Inflammatory macrophage treated with lipopolysaccharide for 1 hour (primary cell): ENCODE data around the gene GATB.

Source experiments
- DNase-seq, 2 donors: peaks; one replicate each; pipeline ENCODE4 v3.0.0-alpha.2; 2020 to 2022

The GATB gene

DNA sequence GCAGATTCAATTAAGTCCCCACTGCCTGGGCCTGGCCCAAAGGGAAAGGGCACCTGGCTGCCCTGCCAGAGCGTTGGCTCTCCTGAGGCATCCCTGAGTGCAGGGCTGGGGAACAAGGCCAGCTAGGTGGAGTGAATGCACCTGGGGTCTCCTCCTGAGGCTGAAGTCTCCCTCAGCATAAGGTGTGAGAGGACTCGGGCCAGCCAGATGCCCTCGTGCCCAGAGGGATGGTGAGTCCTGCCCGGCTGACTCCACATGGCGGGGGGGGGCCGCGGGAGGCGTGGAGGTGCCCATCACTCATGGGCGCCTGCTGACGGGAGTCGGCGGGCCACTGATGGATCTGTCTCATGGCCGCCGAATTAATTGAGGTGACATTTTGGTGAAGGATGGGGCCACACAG, 87.8 kb downstream of the GATB start:
- DNase-seq: no peak

DNA sequence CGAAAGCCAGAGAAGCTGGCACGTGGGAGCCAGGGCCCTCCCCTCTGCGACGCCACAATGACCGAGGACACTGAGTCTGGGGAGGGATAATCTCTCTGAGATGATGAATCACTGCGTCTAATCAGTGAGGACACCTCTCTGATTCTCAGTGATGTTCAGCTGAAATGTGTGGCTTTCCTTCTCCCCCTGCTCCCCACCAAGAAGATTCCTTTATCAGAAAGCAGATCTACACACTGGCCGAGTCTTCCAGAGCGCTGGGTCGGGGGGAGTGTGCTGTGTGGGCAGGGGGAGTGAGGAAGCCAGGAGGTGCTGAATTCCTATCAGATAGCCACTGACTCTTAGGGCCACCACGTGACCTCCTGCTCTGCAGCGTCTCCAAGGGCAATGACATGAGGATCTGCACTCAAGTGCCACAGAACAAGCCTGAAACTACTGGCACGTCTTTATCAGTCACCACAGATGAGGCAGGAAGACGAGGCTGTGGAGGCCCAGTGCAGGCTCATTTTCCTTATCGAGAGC, 89.2 kb downstream of the GATB start:
- no peak for DNase-seq

DNA sequence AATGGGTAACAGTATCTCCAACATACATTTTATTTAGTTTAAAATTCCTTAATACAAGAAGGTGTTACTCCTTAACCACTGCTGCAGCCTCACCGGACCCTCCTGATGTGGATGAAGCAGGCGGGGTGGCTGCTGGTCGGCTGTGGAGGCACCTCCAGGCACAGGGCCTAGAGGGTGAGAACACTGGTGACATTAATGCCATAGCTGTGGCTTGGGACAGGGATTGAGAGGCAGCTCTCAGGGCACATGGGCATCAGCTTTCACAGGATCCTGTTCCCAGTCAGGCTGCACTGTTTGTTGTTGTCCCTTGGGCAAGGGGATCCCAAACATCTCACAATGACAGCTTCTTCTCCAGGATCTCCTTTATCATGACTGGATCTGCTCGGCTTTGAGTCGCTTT, 90.0 kb downstream of the GATB start:
- DNase-seq: no peak

DNA sequence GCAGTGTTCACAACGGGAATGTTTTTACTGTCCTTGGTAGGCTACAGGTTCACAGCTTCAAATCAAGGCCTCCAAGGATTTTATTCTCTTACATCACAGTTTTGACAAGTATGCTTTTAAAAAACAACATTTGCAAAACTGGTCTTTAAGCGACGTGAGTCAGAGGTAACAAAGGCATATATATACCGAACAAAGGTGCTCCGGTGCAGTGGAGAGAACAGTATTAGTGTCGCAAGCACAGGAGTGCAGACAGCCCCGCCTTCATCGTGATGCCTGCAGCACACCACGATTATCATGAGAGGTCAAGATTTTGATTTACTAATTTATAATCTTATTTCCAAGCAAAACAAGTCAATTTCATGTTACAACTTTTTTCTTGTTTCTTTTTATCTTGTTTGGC, 90.8 kb downstream of the GATB start:
- DNase-seq: no peak

DNA sequence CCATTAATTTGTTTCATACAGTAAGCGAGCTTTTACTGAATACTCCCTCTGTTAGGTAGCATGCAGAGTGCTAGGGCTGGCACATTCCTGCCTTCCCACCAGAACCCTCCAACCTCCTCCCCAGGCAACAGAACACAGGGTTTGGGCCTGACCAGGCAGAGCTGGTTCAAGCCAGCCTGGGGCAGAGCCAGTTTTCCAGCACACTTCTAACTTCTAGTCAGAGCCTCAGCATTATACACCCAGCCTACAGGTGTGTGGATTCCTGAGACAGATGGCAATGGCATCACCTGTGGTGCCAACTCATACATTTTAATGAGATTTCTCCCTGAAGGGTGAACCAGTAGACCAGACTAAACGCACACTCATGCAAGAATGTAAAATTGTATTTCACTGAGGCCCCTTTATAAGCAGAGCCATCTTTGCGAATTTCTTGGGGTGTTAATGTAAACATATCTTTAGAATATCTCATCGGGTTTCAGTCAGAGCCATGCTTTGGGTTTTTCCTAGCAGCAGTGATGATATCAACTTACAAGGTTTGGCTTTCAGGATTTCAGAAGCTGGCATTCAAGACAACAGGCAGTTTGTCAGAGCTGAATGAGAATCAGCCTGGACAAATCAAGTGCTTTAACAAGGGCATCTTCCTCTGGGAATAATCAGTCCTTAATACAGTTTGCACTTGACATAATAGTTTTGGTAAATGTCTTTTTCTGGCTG, 92.0 kb downstream of the GATB start:
- DNase-seq: no peak

DNA sequence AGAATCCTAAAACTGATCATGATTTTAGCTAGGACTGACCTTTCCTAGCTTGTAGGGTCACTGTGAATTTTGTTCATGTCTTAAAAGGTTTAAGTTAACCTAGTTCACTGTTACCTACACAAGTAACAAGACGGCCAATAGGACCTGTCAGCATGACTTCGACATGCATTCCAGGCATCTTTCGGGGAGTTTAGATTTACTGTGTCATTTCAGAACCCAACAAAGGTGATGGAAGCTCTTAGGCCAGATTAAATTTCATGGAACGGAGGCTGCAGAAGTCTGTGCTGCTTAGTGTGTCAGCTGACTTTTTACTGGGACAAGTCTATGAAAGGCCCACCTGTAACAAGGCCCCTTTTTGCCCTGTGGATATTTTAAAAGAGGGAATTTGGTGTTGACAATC, 93.1 kb downstream of the GATB start:
- DNase-seq: no peak

DNA sequence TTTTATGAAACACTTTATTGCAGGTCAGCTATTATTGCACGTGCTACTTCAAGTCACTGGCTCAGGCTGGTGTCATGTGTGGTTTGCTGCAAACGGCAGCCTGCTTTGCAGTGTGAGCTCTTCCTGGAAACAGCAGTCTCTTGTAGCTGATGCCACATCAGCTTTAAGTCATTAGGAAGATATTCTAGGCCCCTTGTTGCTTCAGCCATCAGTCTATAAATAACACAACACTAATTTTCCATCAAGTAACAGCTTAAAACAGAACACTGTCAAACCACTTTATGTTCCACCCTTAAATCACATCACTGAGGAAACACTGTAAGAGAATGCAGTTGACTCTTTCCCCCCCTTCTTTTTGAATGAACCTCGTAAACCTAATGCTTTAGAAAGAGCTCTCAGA, 93.8 kb downstream of the GATB start:
- no peak for DNase-seq

DNA sequence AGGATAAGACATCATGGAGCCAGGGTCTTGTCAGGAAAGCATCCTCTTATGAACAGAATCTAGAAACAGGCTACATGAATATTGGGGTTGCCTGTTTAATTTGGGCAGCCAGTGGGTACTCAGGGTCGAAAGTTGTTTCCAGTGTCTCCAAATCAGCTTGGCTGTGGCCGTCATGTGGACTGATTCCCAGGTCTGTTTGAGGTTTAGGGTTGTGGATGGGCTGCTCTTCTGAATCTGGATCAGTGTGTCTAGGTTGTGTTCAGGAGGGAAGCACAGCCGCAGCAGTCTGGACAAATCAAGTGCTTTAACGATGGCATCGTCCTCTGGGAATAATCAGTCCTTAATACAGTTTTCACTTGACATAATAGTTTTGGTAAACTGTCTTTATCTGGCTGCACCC, 94.3 kb downstream of the GATB start:
- no peak for DNase-seq

DNA sequence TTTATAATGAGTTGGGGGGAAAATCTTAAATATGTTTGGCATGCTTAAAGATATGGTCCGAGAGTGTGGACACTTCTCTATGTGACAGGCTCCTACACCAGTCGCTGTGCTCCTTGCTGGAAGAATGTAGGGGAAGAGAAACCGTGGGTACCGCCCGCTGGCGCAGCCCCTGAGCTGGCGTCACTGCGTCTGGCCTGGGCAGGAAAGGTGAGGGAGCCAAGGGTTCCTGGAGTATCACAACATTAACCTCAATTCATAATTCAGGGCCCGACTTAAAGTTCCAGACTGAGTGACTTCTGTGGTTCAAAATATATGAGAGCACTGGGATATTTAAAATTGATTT, 95.1 kb downstream of the GATB start:
- DNase-seq: no peak

DNA sequence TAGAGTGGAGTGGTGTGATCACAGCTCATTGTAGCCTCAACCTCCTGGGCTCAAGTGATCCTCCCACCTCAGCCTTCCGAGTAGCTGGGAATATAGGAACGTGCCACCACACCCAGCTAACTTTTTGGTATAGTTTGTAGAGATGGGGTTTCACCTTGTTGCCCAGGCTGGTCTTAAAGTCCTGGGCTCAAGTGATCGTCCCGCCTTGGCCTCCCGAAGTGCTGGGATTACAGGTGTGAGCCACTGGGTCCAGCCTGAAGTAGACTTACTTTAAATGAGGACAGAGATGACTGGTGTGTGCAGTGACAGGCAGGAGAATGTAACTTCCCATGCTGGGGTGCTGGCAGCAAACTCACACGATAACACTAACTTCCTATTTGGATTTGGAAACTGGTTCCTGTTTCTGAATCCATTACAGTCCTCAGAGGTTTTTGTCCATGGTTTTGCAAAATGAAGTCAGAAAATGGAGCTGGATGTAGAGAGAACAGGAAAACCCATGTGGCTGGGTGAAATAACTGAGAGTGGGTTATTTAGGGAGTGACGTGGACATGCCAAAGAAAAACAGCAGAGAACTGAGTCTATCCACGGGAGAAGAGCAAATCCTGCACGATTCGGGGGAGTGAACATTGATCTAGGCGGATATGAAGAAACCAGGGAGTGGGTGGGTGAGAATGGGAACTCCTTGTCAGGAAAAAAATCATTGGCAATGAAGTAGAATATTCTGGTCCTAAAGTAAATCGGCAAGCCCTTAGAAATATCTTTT, 95.6 kb downstream of the GATB start:
- DNase-seq: peak; percentile 30 to 44

DNA sequence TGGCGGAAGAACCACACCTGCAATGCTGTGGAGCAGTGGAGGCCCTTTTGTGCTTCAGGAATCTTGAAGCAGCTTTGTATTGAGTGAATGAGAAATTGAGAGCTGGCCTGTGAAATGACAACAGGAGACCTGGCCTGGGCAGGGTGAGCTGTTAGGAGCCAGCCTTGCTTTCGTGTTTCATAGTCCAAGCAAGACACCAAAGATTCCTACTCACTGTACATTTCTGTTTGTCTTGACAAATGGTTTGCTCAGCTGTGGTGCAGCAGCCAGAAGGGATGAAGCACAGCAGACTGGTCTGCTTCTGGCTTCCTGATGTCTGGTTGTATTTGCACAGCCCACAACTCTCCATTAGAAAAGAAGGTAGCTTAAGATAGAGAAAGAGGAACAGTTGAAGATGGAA, 96.5 kb downstream of the GATB start:
- DNase-seq: no peak

DNA sequence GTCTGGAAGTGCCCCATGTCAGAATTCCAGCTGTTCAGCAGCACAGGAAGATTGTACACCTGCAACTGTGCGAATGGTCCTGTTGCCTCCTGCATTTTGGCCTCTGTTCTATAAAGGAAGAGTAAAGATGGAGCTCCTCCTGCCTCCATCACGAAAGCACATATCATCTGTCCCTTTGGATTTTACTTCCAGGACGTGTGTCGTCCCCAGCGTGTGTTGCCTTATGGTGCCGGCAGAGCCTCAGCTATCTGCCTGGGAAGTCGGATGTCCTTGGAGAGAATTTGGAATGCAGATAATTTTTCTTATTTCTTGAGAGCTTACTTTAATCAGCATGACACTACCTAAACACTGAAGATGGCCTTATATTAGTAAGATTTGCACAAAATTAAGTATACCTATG, 97.7 kb downstream of the GATB start:
- DNase-seq: no peak

DNA sequence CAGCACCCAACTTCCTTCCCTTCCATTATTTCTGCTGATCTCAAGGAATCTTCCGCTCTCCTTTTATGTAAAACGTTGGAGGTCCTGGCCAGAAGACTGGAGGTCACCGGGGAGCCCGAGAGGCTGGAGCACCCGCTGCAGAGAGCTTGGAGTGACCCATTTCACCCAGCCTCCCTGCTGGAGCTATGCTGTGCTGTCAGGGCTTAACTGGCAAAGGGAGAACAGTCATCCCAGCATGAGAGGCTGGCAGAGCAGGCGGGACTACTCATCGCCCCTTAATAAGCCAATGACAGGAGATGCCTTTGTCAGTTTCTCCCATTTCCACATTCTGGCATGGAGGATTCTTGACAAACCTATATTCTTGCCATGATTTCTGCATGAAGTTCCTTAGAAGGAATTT, 98.9 kb downstream of the GATB start:
- no peak for DNase-seq

DNA sequence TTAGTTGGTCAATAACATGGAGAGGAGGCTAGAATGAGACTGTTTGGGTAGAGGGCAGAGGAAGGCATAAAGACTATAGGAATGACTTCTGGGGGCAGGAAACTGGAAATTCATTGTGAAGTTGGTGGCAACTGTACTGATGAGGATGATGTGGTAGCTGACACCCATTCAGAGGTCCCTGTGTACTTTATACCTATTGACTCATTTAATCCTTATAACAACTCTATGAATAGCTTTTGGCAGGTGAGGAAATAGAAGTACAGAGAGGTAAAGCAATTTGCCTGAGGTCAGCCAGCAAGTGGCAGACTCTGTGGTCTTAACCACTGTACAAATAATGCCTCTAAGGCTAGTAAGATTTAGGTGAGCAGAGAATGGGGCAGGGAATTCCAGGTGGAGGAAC, 100.1 kb downstream of the GATB start:
- no peak for DNase-seq

DNA sequence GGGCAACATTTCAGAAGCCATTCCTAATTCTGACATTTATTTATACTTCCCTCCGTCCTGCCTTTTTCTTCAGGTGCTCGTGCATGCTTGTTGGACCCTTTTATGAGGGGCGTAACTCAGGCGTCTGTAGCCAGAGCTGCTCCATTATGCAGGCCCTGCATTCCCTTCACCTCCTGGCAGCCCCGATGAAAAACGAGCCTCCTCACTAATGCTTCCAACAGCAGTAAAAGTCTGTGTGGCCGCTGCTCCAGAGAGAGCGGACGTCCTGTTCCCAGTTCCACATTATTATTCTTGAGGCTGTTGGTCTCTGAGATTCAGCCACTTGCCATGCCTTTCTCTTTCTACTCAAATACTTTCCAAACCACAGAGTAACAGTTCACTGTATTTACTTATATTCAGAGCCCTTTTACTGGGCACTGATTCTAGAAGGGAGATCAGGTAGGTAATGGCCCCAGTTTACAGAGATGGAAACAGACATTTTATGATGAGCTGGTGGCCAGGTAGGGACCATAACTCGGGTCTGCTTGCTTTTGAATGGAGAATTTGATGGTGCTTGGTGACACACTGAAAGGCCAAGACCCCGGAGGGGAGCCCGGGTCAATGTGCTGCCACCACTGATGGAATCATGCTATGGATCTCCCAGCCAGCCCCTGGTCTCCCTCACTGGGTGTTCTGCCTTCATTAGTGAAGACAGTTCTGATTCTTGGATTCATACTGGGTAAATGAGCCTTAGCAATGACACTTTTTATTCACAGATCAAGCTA, 101.0 kb downstream of the GATB start:
- no peak for DNase-seq

DNA sequence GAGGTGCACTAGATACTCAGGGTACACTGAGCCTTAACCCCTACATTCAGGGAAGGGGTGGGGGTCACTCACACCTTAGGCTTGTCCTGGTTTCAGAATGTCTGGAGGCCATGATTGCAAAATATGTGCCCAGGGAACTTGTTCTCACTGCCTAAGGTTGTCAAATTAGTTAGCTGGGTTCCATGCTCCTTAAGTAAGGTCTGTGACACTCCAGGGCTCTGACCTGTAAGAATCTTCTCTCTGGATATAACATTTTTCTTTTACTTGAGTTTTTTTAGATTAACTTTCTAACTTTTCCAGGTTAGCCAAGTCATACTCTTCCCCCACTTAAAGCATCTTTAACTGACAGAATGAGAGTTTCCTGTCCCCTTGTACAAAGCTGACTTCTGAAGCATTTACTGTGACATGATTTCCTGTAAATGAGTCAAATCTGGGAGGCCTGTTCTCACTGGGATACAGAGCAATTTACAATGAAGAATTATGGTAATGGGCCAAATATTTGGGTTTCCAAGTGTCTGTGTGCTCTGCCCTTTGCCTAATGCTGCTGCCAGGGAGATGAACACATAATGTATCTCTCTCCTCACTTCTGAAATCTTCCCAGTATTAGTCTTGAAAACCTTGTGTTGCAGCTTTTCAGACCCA, 101.7 kb downstream of the GATB start:
- DNase-seq: no peak

DNA sequence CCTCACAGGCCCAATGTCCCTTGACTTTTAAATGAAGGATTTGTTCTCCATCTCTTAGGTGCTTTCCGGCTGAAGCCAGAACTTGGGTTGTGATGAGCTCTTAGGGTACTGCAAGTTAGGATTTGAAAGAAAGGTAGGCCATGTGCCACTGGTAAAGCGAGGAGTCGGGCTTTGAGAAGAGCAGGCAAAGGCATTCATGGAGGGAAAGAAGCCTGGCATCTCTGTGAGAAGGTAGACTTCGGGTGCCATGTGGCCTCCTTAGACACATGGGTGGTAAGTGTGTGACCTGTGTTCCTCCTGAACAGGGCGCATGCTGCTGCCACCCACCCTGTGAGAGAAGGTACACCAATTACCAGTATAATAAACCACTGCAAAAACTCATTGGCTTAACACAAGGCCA, 102.9 kb downstream of the GATB start:
- DNase-seq: no peak

DNA sequence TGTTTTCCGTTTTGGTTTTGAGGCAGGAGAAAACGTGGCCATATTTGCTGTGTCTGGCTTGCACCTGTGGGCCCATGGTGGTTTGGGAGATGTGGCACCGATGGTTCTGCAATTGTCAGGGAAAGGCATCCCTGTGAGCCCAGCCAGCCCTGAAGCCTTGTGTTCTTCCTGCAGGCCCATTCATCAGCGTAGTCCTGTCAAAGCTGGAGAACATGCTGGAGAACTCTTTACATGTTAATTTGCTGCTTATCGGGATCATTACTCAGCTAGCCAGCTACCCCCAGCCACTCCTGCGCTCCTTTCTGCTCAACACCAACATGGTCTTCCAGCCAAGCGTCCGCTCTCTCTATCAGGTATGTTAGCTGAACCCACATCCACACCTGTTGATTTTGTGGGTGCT, 104.7 kb downstream of the GATB start:
- no peak for DNase-seq

DNA sequence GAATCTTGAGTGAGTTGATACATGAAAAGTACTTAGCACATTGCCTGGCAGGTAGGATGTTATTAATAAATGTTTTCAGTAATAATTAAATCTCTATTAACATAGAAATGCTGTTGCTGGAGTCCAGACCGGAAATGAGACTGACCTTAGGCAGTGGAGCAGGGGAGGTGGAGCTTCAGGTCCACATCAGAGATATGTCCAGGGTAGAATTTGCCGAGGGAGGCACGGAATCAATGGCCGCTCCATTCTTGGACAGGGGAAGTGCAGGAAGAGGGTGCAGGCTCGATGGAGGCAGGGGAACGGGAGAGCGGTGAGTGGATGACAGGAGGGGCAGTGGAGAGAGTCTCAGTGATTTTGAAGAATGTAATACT, 107.3 kb downstream of the GATB start:
- no peak for DNase-seq

DNA sequence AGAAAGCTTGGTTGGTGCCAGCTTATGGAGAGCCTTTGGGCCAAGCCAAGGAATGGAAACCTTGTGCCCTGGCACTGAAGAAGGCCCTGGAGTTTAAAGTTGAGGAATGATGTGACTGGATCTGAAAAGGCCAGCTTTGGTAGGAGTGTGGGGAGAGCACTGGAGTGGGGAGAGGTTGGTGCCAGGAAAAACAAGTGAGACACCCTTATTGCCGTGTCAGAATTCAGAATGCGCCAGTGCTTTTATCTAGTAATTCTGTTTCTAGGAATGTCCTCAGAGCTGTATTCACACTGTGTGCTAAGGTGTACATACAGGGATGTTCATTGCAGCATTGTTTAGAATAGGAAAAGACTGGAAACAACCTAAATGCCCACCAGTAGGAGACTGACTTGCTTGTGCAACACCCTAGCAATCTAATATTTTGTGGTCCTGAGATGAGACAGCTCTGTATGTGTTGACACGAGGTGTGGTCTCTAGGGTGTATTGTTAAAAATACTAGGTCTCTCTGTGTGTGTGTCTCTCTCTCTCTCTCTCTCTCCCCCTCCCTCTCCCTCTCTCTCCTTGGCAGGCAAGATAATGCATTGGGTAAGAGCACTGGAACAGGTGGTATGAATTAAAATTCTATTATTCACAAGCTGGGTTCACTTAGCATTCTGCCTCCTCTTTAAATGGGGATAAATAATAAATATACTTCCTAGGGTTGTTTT, 107.8 kb downstream of the GATB start:
- no peak for DNase-seq

DNA sequence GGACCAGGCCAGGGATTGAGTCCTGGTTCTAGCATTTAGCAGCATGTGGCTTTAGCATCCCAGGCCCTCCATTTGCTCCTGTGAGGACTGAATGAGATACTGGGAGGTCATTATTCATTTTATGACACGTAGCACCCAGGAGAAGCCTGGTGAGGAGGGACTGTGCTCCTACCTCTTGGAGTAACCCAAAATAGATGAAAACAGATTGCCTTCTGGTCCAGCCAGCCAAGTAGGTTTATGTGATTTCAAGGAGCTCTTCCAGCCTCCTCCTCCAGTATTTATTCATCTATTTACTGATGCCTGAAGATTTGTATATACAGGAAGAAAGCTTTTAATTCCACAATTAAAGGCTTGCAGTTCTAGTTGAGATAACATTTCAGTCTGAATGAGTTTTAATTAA, 109.3 kb downstream of the GATB start:
- DNase-seq: no peak

DNA sequence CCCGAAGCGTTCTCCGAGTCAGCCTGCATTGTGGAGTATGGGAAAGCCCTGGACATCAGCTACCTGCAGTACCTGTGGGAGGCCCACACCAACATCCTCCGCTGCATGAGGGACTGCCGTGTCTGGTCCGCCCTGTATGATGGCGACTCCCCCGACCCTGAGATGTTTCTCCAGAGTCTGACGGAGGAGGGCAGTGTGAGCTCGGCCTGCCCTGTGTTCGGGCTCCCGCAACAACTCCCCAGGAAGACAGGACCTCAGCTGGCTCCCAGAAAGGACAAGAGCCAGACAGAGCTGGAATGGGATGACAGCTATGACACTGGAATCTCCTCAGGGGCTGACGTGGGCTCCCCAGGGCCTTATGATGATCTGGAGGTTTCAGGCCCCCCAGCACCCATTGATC, 111.3 kb downstream of the GATB start:
- no peak for DNase-seq

DNA sequence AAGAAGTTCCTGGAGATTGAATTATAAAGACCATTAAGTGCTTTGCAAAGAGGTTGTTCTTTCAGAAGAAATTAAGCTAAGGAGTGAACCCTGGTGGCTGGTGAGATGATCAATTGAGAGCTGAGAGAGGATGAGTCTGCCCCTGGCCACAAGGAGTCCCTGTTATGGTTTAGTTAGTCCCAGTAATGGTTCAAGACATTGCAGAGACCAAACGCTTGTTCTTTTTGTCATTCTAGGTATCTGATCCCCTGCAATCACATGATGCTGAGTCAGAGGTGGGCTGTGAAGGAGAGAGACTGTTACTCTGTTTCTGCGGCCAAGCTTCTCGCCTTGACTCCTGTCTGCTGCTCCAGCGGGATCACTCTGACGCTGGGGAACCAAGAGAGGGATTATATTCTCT, 114.5 kb downstream of the GATB start:
- DNase-seq: no peak
